GM19455 (cell line): ENCODE data around the gene ENKUR.
A peak's percentile ranks its signal among the peaks of the same experiment; 100 is the strongest.

Experiments
- ATAC-seq: cut with Tn5 transposase; IDR thresholded peaks from one replicate; pipeline ENCODE4 v1.9.1; 2021; ENCODE audit not compliant: unreplicated experiment

ENKUR gene

DNA sequence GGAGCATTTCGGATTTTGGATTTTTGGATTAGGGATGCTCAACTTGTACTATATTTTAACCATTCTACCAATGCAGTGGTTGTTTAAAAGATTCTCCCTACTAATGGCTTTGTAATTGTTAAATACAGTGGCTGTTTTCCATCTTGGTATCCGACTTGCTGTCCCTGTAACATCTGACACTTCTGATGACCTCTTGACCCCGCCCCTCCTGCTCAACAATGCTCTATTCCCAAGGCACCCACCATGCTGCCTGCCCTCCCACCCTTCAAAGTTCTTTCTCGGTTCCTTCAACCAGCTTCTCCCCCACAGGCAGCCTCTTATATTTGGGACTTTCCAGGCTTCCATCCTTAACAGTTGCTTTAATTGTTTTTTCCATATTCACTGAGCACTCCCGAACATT is 65.5 kb downstream of the ENKUR start:
- no peak for ATAC-seq

DNA sequence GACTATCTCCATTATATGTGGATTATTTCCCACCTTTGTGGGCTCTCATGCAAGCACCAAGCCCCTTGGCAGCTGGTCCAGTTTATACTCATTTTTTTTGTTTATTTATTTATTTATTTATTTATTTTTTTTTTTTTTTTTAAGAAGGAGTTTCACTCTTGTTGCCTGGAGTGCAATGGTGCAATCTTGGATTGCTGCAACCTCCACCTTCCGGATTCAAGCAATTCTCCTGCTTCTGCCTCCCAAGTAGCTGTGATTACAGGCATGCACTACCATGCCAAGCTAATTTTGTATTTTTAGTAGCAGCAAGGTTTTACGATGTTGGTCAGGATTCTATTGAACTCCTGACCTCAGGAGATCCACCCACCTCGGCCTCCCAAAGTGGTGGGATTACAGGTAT is 66.3 kb downstream of the ENKUR start:
- no peak for ATAC-seq

DNA sequence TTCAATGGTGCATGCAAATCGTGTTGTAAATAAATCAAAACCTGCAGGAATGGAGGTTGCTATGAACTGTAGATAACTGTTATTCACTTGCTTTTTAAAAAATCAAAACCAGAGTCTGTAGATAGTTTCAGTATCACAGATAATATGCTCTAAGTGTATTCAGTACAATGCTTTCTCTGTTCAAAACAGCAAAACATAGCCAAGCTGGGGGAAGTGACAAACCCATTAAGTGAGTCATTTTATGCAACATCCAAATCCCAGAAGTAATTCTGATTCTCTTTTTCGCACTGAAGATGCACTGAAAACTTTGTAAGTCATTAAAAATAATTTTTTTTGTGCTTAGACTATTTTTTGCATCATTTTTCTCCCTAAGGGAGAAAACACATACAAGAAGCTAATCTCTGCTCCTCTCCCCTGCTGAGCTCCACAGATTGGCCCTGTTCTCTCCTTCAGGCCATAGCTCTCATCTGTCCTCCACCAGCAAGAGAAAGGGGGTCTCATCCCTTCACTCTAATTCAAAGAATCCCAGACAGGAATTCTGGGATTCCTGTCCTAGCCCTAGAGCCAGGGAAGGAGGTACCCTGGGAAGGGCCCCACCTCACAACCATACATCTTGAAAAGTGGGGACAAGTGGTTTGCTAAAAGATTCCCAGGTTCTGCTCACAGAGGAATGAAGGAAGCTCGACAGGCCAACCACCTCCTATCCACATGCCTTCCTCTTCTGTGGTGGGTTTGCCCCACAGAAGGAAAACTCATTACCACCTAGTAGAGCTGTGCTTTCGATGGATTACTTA is 68.5 kb downstream of the ENKUR start:
- ATAC-seq: peak; percentile 62

DNA sequence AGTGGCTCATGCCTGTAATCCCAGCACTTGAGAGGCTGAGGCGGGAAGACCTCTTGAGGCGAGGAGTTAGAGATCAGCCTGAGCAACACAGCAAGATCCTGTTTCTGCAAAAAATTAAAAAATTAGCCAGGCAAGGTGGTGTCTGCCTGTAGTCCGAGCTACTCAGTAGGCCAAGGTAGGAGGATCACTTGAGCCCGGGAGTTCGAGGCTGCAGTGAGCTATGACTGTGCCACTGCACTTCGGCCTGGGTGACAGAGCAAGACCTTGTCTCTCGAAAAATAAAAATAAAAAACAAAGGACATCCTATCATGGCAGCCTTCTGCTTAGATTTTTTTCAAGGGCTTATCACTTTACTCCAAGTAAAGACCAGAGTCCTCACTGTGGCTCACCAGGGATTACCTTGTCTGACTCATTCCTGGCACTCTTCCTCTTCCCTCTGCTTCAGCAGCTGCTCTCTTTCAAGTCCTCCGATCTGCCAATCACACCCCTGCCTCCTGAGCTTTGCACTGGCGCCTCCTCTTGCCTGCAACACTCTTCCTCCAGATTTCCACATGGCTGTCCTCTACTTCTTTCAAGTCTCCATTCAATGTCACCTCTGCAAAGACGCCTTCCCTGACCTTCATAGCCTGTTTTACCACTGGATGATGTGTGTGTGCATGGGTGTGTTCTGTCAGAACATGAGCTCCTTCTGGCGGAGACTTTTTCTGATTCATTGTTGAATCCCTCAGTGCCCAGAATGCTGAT is 71.3 kb downstream of the ENKUR start:
- no peak for ATAC-seq

DNA sequence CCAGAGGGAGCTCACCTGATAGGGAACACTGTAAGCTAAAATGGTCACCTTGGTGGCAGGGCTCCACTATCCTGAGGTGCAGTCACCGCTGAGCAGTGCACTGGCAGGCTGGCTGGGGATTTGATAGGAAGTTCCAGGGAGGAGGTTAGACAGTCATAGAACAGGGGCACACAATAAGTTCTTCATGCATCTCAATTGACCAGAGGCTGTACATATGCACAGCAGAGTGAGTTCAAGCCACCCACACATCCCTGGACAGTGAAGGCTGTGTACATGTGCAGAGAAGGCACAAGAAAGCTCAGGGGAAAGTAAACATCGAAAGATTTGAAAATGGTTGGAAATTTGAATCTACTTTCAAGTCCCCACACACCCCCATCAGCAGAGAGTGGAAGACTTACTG is 77.4 kb downstream of the ENKUR start:
- ATAC-seq: no peak

DNA sequence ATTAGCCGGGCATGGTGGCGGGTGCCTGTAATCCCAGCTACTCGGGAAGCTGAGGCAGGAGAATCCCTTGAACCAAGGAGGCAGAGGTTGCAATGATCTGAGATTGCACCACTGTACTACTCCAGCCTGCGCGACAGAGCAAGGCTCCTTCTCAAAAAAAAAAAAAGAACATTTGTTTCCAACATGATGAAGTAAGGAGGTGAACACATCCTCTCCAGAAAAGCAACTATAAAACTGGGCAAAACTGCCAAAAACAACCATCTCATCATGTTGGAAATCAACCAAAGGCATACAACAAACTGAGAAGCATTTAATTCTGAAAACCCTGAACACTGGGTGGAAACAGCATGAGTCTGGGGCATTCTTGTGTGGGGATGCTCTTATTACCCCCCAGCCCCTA is 77.9 kb downstream of the ENKUR start:
- ATAC-seq: no peak

DNA sequence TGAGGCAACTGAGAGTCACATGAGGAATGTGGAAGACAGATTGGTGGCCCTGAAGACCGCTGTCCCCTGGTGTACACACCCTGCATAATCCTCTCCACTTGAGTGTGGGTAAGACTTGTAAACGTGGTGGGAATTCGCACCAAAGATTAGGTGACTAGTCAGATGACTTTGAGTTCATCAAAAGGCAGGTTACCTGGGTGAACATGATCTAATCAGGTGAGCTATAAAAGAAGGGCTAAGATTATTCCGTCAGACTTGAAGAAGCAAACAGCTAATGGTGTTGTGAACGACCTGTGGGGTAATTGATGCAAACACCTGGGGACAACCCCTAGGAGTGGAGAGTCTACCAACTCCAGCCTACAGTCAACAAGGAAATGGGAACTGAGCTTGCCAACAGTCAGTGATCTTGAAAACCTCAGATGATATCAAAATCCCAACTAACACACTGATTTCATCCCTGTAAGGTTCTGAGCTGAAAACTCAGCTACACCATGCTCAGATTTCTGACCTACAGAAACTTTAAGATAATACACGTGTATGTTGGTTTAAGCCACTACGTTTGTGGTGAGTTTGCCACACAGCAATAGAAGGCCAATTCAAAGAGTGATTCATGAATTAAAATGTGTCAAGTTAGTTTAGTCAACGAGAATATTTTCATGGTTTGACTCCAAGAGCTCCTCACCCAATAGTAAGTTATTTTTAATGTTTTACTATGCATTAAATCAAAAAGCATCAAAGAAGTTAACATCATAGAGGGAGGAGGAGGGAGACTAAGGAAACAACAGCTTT is 80.3 kb downstream of the ENKUR start:
- ATAC-seq: no peak
